ENCODE measurements around the gene GLUD1. TPM values are rescaled to one million over a fixed set of nuclear protein-coding genes. Genes with fewer than 3 reads are reported as not detected.
"Not testable (repeated sequence)": the region's sequence is repeated elsewhere in the genome, so short reads cannot be mapped to it uniquely, and the experiment has no call there.

Gene GLUD1
- total RNA-seq, 1 experiment from 2014 or later, result 202 TPM

DNA sequence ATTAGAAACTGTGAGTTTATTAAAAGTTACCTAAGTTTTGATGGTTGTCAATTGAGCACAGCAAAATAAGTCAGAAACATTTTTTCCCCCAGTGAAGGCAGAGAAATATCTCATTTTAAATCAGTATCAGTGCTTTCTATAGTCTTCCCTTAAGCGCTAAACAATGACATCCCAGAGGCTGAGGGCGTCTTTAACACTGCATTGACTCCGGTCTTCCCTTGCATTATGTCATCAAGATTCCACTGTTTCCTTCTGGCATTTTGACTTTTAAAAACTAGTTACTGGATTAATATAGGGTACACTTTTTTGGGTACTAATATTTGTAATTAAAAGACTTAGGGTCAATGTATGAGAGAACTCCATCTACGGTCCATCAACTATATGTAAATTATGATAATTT lies 3.9 kb downstream of the GLUD1 start:
- DNase-seq (ENCODE audit: low spot score), result no peak

DNA sequence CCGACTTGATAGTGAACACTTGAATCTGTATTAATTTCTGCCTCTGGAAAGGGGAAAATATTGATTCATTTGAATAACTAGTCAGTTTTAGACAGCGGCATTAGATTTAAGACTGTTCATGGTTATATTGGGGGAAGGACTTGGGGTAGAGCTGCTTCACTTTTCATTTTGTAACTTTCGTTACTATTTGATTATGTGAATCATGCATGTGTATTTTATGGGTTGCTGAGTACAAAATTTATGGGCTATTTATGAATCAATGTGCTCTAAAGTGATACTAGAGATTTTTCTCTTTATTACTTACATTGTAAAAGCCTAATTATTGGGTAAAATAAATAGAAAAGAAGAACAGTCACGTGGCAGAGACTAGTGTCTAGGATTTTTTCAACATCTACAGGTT lies 4.9 kb downstream of the GLUD1 start:
- no peak for DNase-seq (ENCODE audit: low spot score)

DNA sequence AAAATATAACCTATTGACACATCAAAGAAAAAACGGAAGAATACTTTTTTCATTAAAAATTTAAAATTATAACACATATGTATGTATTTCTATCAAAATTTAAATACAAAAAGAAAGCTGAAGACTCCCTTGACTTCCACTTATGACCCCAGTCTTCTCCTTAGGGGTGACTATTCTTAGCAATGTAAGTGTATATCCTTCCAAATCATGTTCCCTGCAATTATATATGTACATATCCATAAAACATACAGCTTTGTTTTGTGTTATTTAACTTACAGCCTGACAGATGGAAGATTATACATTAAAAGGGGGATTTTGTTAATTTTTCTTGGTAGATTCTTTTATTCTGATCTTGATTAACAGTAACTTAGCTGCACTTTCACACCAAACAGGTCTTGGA lies 9.1 kb downstream of the GLUD1 start:
- DNase-seq (ENCODE audit: low spot score), result no peak

DNA sequence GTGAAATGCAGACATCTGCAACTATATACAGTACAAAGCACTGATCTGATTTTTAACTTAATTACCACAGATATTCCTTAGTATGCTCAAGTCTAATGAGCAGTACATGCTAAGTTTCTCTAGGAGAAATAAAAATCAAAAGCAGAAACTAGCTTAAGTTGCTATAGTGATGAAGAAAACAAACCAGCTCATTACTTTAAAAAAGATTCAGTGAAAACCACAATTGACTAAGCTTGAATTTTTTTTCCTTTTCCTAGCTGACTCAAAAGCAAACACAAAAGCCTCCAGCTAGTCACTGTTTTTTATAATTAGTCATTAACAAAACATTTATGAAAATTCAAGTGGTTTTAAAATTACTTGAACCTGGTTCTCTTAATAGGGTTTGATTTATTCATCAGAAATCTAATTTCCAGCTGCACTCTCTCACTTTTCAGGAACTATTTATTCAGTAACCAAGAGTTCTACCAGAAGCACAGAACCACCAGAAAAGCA lies 10.3 kb downstream of the GLUD1 start:
- DNase-seq (ENCODE audit: low spot score), result peak; percentile 74

DNA sequence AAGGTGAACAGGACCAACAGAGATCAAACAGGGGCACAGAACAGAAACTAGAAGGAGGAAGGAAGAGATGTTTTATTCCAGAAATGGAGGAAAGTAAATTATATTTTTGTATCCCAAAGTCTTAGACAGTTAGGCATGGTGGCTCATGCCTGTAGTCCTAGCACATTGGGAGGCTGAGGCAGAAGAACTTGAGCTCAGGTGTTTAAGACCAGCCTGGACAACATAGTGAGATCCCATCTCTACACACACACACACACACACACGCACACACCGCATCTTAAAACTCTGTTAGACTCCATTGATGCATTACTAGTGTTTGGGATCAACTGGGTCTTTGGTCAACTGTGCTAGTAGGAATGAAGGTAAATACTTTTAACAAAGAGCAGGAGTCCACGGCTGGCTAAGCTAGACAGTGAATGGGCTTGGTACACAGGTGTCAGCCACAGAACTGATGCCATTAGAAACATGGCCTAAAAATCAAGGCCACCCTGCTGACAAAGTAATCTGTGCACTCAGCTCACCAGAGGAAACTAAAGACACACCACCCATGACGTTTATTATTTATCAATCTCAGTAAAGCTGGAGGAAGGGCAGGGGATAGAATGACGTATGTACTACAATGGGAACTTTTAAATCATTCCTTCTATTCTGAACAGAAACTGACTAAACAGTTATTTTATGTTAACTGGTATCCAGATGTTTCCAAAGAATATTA lies 10.9 kb downstream of the GLUD1 start:
- DNase-seq (ENCODE audit: low spot score), result peak; percentile 27

DNA sequence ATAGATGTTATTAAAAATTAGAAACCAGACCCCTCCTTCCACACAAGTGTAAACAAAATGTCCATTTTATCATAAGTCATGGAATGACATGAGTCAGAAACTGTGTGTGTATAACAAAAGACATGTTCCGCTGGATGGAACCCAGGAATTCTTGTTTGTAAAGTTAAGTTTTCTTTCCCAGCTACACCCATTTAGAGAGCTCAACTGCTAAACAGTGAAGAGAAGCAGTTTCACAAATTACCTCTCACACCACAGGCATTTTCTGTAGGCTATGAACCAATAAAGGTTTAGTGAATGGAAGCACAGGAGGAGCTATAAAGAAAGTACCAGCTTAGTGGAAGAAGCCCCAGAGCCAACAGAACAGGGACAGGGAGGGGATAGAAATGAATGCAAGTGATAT lies 12.4 kb downstream of the GLUD1 start:
- peak; percentile 36 for DNase-seq (ENCODE audit: low spot score)

DNA sequence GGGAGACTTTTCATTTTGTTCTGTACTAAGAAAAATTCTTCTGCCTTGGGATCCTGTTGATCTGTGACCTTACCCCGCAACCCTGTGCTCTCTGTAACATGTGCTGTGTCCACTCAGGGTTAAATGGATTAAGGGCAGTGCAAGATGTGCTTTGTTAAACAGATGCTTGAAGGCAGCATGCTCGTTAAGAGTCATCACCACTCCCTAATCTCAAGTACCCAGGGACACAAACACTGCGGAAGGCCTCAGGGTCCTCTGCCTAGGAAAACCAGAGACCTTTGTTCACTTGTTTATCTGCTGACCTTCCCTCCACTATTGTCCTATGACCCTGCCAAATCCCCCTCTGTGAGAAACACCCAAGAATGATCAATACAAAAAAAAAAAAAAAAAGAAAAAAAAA lies 13.1 kb downstream of the GLUD1 start:
- not testable (repeated sequence) for DNase-seq (ENCODE audit: low spot score)

DNA sequence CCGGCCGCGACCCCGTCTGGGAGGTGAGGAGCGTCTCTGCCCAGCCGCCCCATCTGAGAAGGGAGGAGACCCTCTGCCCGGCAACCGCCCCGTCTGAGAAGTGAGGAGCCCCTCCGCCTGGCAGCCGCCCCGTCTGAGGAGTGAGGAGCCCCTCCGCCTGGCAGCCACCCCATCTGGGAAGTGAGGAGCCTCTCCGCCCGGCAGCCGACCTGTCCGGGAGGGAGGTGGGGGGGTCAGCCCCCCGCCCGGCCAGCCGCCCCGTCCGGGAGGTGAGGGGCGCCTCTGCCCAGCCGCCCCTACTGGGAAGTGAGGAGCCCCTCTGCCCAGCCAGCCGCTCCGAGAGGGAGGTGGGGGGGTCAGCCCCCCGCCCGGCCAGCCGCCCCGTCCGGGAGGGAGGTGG lies 14.0 kb downstream of the GLUD1 start:
- DNase-seq (ENCODE audit: low spot score), result not testable (repeated sequence)

DNA sequence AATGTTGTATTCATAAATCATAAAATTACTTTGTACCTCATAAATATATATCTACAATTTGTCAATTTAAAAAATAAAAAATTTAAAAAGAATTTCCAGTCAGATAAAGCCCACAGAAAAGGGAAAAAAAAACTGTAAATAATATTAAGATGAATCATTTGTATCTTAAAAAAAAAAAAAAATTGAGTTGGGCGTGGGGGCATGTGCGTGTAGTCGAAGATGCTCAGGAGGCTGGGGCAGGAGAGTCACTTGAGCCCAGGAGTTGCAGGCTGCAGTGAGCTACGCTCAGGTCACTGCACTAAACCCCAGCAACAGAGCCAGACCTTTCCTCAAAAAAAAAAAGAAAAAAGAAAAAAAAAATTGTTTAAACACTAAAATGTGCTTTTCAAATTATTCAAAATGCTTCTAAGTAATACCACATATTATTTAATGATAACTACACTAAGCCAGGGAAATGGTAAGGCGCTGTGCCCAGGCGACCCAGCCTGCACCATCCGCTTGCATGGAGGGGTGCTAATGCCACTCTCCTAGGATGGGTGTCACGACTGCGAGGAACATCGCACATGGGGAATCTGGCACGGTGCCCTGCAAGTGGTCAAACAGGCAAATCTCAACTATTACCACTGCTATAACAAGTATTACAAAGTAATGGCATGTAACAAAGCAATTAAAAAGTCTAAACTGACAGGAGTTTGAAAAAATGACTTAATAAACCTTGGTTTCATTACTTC lies 15.4 kb downstream of the GLUD1 start:
- DNase-seq (ENCODE audit: low spot score), result no peak

DNA sequence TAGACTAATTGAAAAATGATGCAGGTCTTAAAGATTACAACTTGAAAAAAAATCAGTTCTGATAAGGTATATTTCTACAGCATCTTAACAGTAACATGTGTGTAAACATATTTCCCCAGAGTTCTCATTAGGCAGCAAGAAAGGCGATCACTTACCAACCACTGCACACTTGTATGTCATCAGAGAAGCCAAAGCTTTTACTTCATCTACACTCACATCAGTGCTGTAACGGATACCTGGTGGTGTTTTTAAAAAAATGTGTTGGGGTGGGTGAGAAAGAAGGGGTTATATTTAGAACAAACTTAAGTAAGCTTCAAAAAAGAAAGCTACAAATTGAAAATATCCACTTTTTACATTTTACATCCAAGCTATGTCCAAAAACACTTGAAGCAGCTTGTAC lies 18.2 kb downstream of the GLUD1 start:
- DNase-seq (ENCODE audit: low spot score), result not testable (repeated sequence)

DNA sequence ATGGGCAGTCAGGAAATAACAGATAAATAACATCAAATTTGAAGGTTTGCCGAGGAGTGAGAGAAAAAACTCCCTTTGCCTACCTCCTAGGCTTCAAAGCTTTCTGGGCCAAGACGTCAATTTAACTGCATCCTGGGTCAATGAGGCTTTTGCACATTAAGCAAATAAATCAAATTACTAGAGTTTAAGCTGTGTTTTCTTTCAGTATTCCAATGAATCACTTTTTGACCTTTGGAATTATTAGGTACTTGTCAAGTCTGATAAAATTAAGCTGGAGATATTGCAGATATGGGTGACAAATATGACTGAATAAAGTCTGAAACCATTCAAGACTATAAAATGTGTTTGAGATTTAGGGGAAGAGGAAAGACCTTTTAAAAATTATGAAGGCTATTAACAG lies 22.2 kb downstream of the GLUD1 start:
- no peak for DNase-seq (ENCODE audit: low spot score)

DNA sequence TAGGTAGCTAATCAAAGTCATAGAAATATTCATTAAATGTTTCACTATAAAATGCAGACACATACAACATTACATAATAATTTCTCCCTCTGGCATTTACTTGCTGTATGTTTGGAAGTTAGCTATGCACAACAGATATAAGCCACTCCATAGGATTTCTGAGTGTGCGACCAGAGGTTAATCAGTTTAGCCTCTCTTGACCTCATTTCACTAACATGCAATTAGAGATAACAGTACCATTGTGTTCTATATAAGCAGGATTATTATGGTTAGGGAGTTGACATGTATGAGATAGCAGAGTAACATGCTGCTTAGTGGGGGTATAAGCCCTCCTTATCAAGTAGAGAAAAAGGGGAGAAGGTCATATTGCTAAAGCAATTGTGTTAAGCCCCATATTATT lies 26.4 kb downstream of the GLUD1 start:
- DNase-seq (ENCODE audit: low spot score), result no peak

DNA sequence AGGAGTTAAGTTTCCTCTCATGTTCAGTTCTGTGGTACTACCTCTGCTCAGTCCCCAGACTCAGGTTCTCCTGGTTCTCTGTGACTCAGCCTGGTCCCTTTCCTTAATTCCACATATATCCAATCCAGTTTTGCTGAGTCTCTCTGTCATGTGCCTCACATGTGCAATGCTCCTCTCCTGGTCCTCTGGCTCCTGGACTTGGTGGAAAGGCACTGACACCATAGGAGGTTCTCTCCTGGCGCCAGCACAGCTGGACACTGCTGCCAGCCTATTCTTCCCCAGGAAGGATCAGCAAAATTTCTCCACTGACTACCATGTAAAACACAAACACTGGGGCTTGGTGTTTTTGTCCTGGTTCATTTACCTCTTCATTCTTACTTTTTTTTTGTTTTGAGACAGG lies 27.8 kb downstream of the GLUD1 start:
- DNase-seq (ENCODE audit: low spot score), result no peak

DNA sequence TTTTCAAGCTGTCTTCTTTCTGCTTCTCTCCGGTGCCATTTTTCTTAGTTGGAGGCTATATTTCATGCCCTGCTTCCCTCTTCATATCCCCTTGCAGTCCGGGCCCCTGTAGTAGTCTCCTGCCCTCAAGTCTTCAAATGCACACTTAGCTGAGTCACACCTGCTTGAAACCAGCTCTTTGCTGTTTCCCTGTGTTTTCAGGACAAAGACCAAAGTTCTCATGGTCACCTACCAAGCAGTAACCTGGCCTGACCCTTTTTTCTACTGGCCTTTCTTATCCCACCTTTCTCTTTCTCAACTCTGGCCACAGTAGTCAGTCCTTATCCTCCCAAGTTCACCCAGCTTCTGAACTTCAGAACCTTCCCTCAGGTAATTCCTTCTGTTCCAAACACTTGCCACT lies 28.5 kb downstream of the GLUD1 start:
- DNase-seq (ENCODE audit: low spot score), result no peak

DNA sequence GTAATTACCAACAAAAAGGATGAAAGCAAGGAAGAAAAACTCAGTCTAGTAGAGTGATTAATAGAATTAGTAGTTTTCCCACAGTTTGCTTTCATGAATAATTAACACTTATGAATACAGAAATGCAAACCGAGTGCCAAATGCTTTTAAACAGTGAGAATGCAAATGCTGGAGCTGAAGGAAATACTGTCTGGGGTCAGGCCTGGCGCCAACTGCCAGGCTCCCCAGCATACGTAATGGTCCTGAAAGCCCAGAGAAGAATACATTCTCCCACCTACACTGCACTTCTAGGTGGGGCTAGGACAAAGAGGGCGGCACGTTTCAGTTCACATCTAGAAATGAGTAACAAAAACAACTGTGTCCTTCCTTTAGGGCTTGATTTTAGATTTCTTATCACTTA lies 30.0 kb downstream of the GLUD1 start:
- DNase-seq (ENCODE audit: low spot score), result no peak

DNA sequence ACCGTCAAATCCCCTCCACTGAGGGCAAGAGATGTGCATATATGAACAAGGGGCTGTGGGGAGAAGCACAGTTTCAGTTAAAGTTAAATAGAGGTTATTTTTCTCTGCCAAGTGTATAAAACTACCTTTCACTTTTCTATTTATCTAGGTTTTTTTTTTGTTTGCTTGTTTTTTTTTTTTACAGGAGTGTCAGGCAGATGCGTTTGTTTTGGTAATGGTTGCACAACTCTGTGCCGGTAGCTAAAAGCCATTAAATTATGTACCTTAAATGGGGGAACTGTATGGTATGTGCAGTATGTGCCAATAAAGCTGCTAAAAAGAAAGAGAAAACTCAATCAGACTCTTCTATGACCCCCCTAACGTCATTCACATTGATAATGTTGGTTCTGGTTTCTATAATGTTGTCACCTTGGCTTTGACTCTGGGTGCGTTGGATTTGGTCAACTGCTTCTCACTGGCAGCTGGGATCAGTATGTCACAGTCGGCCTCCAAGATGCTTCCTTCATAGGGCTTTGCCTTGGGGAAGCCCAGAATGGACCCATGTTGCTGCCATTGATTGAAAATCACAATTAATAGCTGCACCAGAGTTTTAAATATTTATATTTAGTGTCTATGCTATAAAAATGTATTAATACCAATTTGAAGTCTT lies 34.2 kb downstream of the GLUD1 start:
- DNase-seq (ENCODE audit: low spot score), result no peak

DNA sequence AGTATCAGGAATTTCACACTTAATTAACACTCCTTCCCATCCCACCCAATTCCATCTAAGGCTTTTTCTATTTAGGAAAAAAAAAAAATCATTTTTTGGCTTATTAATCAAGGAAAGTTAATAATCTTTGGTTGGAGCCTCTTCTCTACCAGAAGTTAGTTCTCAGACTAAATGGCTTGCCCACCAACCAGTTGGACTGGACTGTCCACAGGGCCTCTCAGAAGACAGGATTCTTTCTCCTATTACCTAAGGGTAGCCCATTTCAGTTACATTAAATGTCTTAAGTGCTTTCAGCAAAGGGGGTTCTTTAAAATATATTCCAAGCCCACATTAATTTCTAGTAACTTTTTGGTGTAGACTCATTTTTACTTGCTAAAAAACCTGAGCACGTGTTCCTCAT lies 35.2 kb downstream of the GLUD1 start:
- DNase-seq (ENCODE audit: low spot score), result no peak

DNA sequence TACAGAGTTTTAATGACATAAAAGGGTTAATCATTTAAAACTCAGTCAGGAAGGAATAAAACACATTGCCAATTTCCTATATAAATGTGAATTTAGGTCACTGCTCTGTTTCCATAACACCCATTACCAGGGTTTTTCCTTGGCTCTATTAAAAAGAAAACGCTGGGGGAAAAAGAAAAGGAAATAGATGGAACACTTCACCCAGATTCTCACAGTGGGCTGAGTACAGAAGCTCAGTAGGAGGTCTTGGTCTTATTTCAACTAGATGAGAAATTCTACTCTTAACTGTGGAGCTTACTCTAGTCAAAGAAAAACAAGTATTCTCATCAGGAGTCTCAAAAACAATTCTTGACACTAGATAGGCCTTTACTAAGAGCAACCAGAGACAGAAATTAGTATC lies 36.5 kb downstream of the GLUD1 start:
- DNase-seq (ENCODE audit: low spot score), result no peak

DNA sequence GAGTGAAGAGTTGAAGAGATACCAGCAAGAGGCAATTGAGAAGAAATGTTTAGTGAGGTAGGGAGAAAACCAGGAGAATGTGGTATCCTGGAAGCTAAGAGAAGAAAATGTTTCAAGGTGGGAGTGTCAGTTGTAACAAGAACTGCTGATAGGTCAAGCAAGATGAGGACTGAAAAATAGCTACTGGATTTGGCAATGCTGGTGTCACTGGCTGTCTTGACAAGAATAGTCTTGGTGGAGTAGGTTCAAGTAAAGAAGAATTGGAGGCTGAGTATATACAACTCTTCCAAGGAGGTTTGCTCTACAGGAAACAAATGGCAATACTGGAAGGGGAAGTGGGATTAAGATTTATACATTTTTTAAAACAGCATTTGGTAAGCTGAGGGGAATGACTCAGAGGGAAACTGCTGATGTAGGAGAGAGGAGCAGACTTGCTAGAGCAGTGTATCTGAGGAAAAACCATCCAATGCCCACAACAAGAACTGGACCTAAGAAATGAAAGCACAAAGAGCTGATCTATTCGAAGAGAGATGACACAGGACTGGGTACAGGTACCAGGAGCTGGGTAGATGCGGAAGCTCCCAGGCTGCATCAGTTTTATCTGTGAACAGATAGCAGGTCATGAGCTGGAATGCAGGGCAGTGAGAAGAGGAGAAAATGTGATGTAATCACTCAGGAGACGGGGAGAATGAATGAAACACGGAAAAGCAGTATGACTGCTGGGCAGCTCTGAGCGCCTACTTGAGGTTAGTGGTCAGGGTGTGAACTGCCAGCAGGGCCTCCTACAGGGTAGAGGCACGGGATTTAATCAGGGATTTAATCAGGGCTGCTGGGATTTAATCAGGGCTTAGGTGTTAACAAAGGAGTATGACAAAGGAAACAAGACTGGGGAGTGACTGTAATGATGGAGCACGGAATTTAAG lies 40.0 kb downstream of the GLUD1 start:
- DNase-seq (ENCODE audit: low spot score), result peak; percentile 81

DNA sequence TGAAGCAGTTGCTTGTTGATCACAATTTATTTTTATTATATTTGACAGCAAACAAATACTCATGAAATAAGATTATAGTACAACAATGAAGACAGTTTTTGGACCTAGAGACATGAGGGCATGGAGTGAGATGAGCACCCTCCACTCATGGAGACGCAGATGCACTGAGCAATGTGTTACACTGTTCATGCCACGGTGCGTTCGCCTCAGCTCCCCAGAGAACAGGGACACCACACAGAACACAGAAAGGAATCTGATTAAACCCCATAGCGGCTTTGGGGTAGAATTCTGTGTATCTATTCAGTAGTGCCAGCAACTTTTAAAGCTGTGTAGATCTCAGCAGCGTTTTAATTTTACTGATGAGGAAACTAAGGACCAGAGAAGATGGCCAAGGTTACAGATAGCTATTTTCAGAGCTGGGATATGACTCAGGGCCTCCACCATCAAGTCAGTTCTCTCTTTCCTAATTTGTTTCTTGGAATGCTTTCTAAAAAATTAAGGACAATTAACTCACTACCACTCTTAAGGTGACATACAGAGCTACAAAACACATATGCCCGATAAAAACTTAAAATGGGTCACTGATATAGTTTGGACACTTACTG lies 41.0 kb downstream of the GLUD1 start:
- DNase-seq (ENCODE audit: low spot score), result no peak

DNA sequence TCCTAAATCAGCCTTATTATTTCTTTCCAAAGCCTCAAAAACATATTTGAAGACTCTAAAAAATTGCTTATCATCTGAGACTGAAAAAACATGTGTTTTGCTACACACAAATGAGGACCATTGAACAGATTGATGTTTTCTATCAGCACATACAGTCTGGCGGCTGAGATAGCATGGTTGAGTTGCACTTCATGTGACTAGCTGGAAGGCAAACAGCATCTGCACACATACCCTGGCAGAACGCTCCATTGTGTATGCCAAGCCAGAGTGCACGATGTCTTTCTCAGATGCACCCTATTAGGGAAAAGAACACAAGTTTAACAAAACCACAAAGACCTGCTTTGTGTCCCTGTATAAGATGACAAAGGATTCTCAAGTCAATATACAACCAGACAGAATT lies 41.5 kb downstream of the GLUD1 start:
- DNase-seq (ENCODE audit: low spot score), result no peak

Data from A172 (cell line).